ENCODE measurements around the gene LAMA2.

DNA sequence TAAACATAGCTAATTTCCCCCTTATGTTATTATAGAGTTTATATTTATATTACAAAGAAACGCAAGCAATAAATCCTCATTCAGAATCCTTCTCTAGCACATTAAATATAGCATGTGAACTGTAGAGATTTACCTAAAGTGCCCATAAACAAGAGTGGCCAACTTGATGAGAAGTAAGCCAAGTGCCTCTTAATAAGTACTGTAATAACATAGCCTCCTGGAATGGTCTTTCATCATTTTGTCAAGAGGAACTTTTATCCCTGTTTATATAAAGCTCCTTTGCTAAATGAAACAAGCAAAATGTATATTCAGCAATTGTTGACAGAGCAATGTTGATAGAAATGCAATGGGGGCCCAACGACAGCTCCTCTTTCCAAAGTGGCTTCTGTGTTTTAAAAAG lies 632.1 kb downstream of the LAMA2 start:
- TF ChIP-seq CTCF (IDR thresholded peaks at IDR 0.05; ENCODE audit: low read depth, low read length), result no peak
- no peak for TF ChIP-seq POLR2A (IDR thresholded peaks at IDR 0.05; ENCODE audit: extremely low read depth, insufficient read length)
- TF ChIP-seq MYC (IDR thresholded peaks at IDR 0.05; ENCODE audit: low read depth, low read length), result no peak

Measured in NB4 (cell line).